ENCODE measurements around the gene KIF5A.

Gene KIF5A

DNA sequence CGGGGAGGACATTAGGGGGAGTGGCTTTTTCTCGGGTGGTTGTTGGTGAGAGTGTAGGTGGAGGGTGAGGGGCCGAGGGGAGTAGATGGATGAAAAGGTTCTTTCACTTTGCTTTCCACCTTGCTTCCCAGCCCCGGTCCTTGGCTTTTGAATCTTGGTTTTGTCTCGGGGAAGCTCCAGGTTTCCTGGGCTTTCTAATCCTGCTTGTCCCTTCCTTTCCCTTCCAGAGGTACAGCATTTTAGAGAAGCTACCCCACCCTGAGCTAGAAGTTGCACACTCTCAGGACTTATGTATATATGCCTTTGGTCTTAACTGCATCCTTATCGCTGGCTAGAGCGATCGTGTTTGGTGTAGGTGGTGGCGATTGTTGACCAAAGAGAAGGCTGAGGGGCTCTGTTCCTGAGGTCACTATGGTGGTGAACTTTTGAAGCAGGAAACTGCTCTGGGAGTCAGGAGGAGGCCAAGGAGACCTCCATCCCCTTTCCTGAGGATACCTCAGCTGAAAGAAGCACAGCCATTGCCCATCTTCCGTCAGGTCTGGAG is 42.0 kb downstream of the KIF5A start:
- FAIRE-seq (no peak), DNase-seq (ENCODE audit: insufficient read length) (no peak)
- no peak for TF ChIP-seq POLR2A (IDR thresholded peaks at IDR 0.05; ENCODE audit: low read depth, low read length)
- TF ChIP-seq POLR2AphosphoS5 (IDR thresholded peaks at IDR 0.05; ENCODE audit: low read depth, low read length), result no peak
- TF ChIP-seq TAF1 (IDR thresholded peaks at IDR 0.05; ENCODE audit: borderline replicate concordance, low read depth, low read length), result no peak

DNA sequence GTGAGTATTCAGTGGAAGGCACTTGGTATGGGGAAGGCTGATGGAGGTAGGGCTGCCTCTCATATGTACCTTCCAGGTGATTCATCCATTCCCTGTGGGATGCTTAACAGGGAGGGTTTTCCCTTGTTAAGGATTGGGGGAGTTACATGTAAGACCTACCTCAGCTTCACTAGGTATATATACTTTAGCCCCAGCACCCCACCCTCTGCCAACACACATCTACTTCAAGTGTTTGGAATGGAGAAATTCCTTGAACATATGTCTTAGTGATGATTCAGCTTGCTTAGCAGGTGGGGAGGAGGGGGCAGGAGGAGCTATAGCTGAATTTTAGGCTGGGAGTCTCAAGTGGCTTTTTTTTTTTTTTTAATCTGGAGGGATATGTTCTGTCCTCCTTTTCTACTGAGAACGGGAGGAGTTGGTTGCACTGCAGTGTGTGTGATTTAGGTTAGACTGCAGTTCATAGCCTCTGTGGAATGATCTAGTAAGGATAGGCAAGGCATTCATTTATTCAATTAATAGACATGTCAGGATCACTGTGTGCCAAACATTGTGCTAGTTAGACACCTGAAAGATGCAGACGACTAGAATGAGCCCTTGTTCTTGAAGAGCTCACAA is 42.8 kb downstream of the KIF5A start:
- TF ChIP-seq POLR2AphosphoS5 (IDR thresholded peaks at IDR 0.05; ENCODE audit: low read depth, low read length), result no peak
- TF ChIP-seq TAF1 (IDR thresholded peaks at IDR 0.05; ENCODE audit: borderline replicate concordance, low read depth, low read length), result no peak
- no peak for TF ChIP-seq POLR2A (IDR thresholded peaks at IDR 0.05; ENCODE audit: low read depth, low read length)
- FAIRE-seq (no peak), DNase-seq (ENCODE audit: insufficient read length) (no peak)

DNA sequence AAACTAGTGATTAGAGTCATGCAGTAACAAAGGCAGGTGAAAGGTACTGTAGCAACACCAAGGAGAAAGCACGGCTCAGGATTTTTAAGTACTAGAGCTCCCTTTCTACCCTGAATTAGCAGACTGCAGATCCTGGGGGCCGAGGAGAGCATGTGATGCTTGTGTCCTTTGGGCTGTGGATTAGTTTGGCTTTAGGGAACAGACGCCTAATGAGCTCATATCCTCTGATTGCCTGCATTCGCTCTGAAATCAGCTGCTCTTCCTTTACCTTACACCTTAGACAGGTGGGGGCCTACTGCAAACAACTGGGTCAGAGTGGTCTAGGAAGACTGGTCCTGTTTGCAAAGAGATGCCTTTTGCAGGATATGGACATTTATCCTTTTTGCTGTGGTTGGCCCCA is 43.3 kb downstream of the KIF5A start:
- no peak for FAIRE-seq
- TF ChIP-seq POLR2A (IDR thresholded peaks at IDR 0.05; ENCODE audit: low read depth, low read length) (no peak), TAF1 (IDR thresholded peaks at IDR 0.05; ENCODE audit: borderline replicate concordance, low read depth, low read length) (no peak), POLR2AphosphoS5 (IDR thresholded peaks at IDR 0.05; ENCODE audit: low read depth, low read length) (no peak)
- DNase-seq (ENCODE audit: insufficient read length), result no peak

DNA sequence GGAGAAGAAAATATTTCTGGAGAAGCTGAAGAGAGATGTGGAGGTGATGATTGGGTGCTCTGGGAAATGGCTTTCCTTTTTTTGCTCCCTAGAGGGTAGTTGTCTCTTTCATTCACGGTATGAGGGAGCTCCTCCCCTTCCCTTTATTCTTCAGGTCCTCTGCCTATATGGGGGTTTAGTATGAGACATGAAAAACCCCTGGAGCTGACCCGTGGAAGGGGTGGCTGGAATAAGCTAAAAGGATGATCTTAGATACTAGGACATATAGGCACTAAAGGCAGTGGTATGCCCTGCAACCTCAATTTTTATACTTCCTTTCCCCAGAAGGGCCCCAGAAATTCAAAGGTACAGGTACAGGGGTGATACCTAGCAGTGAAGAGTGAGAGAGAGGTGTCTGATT is 50.6 kb downstream of the KIF5A start:
- no peak for DNase-seq (ENCODE audit: insufficient read length)
- no peak for TF ChIP-seq POLR2A (IDR thresholded peaks at IDR 0.05; ENCODE audit: low read depth, low read length)
- TF ChIP-seq TAF1 (IDR thresholded peaks at IDR 0.05; ENCODE audit: borderline replicate concordance, low read depth, low read length), result no peak
- TF ChIP-seq POLR2AphosphoS5 (IDR thresholded peaks at IDR 0.05; ENCODE audit: low read depth, low read length), result no peak
- FAIRE-seq, result no peak

DNA sequence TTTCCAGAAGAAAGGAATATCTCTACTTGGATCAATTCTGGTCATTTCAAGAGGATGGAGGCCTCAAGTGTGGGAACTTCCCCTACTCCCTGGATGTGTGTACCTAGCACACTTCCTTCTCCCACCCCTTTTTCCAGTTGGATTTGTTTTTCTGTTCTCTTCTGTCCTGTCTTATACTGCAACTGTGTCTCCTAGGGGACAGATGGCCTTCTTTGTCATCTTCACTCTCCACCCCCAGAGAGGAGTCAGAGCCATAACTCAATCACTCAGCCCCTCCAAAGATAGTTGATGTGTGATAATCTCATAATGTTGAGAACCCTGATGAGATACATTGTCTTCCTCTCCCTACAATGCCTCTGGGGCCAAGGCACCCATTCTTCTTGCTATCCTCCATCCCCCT is 52.7 kb downstream of the KIF5A start:
- DNase-seq (ENCODE audit: insufficient read length) (no peak), FAIRE-seq (no peak)
- TF ChIP-seq POLR2A (IDR thresholded peaks at IDR 0.05; ENCODE audit: low read depth, low read length), result no peak
- TF ChIP-seq TAF1 (IDR thresholded peaks at IDR 0.05; ENCODE audit: borderline replicate concordance, low read depth, low read length), result no peak
- TF ChIP-seq POLR2AphosphoS5 (IDR thresholded peaks at IDR 0.05; ENCODE audit: low read depth, low read length), result no peak

DNA sequence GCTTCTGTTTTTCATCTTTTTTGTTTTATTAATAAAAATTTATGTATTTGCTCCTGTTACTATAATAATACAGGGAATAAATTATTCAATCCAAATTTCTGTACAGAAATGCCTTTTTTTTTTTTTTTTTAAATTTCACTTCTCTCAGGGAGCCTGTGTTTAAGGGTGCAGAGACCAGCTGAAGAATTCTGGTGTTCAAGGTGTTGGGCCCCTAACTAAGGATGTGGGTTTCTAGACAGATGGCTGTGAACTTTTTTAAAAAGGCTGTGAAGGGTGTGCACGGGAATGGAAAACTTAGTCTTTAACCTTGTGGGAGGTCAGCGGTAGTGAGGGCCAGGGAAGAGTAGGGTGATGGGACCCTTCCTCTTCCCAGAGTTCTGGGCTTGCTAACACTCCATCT is 53.5 kb downstream of the KIF5A start:
- TF ChIP-seq TAF1 (IDR thresholded peaks at IDR 0.05; ENCODE audit: borderline replicate concordance, low read depth, low read length) (no peak), POLR2AphosphoS5 (IDR thresholded peaks at IDR 0.05; ENCODE audit: low read depth, low read length) (no peak), POLR2A (IDR thresholded peaks at IDR 0.05; ENCODE audit: low read depth, low read length) (no peak)
- DNase-seq (ENCODE audit: insufficient read length) (no peak), FAIRE-seq (no peak)

DNA sequence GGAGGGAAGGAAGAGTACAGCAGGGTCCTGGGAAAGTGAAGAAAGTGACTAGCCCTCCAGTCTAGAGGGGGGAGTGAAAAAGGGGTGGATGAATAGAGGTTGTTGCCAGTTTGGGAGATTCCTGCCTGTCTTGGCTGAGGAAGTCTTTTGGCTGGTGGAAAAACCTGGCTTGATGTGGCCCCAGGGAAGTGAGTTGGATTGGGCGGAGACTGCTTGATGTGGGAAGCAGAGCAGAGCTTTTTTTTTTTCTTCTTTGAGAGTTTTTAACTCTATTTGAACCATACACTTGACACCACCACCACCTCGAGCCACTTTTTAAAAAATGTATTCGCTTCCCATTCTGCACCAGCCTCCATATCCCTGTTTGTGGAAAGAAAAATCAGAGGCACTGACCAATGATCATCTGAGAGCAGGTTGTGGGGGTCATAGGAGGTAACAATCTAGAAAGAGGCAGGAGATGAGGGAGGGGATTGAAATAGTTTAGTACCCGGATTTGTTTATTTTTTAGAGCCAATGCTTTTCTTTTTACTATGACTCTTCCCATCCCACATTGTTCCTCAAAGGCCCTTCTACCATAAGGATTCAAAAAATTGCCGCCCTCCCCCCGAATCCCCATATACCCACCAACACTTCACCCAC is 54.1 kb downstream of the KIF5A start:
- no peak for TF ChIP-seq POLR2AphosphoS5 (IDR thresholded peaks at IDR 0.05; ENCODE audit: low read depth, low read length)
- no peak for TF ChIP-seq TAF1 (IDR thresholded peaks at IDR 0.05; ENCODE audit: borderline replicate concordance, low read depth, low read length)
- FAIRE-seq (no peak), DNase-seq (ENCODE audit: insufficient read length) (no peak)

DNA sequence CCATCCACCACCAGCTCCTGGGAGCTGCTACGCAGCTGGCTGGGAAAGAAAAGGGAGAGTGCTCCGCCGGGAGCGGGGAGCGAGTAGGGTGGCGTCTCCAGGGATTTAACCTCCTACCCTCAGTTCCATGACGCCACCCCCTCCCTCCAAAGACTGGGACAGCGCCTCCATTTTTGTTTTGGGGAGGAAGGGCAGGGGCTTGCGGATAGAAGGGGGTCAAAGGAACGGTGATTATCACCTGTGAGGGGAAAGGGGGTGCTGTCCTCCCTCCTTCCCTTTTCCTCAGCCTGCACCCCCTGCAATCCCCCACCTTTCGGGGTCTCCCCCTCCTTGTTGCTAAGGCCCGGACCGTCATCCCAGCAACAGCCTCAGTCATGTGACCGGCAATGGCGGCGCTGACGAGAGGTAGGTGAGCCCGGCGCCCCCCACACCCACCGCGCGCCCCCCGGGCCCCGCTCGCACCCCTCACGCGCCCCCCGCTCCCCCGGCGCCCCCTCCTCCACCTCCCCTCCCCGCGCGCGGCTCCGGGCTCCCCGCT is 54.7 kb downstream of the KIF5A start, which contains the start of gene DTX3:
Gene DTX3 (plus strand): TSS at position 371 of the 538 bp plus-strand sequence. CDS start 1,694 bp downstream, outside the sequence.
- DNase-seq (ENCODE audit: insufficient read length), result peak; percentile 60
- peak; percentile 80 for FAIRE-seq
- TF ChIP-seq TAF1 (IDR thresholded peaks at IDR 0.05; ENCODE audit: borderline replicate concordance, low read depth, low read length) (peak; percentile 14; the same call in 1 of the 2 replicates), POLR2A (IDR thresholded peaks at IDR 0.05; ENCODE audit: low read depth, low read length) (no peak), POLR2AphosphoS5 (IDR thresholded peaks at IDR 0.05; ENCODE audit: low read depth, low read length) (no peak)

DNA sequence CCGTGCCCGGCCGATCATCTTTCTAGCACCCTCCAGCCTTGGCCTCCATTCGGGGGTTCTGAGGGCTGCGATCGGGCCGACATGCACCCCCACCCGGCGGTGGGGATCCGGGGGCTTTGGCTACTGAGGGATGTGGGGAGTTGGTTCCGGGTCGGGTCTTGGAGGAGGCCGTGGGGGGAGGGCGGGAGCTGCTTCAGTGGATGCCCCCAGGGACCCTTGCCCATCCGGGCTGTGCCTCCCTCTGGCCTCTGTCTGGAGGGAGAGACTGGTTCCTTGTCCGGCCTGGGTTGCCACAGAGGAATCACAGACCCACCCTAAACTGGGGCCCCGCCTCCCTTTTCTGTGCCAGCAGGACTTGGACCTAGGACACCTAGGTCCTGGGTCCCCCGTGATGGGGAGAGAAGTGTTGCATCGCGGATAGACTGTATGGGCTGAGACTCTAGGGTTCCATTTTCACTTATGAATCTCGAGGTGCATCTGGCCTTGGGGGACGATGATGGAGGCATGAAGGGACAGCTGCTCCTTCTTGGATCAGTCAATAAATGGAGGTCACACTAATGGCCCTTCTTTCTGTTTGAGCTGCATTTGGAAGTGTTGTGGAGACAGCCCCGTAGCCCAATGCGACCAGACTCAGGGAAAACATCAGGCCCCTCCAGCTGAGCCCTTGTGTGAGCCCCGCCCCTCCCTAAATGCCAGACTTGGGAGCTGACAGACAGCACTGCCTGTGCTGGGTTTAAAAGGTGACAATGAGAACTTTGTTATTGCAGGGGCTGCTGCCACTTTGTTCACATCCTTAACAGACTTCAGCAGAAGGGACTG is 55.4 kb downstream of the KIF5A start:
- DNase-seq (ENCODE audit: insufficient read length) (no peak), FAIRE-seq (no peak)
- TF ChIP-seq POLR2A (IDR thresholded peaks at IDR 0.05; ENCODE audit: low read depth, low read length) (no peak; the same call in 1 of the 2 replicates), TAF1 (IDR thresholded peaks at IDR 0.05; ENCODE audit: borderline replicate concordance, low read depth, low read length) (no peak), POLR2AphosphoS5 (IDR thresholded peaks at IDR 0.05; ENCODE audit: low read depth, low read length) (no peak)

DNA sequence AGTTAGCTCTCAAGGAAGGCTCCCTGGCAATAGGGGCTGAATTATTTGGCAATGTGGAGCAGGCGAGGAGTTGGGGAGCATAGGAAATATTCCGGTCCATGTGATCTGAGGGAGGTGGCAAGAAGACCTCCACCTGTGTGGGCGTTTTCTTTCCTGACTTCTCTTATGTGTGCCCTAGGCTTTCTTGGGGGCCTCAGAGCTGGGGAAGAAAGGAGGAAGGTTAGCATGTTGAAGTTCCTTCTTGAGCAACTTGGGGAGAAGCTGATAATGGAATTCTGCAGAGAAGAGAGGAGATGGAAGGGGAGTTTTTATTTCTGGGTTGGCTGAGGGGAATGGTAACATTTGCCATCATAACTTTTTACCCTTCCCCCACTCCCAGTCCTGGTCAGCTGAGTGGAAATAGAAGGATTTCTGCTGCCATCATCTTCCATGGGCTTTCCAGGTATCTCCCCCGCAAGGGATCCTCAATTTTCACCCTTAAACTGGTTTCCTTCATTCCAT is 56.0 kb downstream of the KIF5A start:
- FAIRE-seq (no peak), DNase-seq (ENCODE audit: insufficient read length) (no peak)
- TF ChIP-seq POLR2AphosphoS5 (IDR thresholded peaks at IDR 0.05; ENCODE audit: low read depth, low read length) (no peak), TAF1 (IDR thresholded peaks at IDR 0.05; ENCODE audit: borderline replicate concordance, low read depth, low read length) (no peak), POLR2A (IDR thresholded peaks at IDR 0.05; ENCODE audit: low read depth, low read length) (no peak)

DNA sequence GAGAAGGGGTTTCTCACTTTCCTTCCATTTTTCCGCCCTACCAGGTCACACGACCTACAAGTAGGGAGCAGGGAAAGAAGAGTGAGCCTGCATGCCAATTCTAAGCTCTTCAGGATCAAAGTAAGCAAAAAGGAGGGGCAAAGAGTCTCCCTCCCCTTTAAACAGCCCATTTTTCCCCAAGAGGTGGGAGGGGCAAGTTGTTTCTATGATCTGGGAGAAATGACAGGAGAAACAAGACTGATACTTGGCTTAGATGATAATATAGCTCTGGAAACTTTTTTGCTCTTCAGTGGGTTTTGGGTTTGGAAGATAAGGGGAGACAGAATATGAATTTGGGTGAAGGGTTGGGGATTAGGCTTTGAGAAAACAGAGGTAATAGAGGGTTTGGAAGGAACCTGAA is 56.6 kb downstream of the KIF5A start:
- DNase-seq (ENCODE audit: insufficient read length) (no peak), FAIRE-seq (no peak)
- TF ChIP-seq POLR2AphosphoS5 (IDR thresholded peaks at IDR 0.05; ENCODE audit: low read depth, low read length) (no peak), TAF1 (IDR thresholded peaks at IDR 0.05; ENCODE audit: borderline replicate concordance, low read depth, low read length) (no peak), POLR2A (IDR thresholded peaks at IDR 0.05; ENCODE audit: low read depth, low read length) (no peak)

Measured in GM12892 (cell line).